Breast epithelium (tissue), 4 donors: Measurements from ENCODE around the gene LHX6. TPM values are rescaled to one million over a fixed set of nuclear protein-coding genes. Genes with fewer than 3 reads are reported as not detected.

Experiments used
- DNase-seq, 2 donors: peaks; one replicate each; pipeline ENCODE4 v3.0.0-alpha.2; 2019; ENCODE audit warnings: low spot score in 2 of 2
- H3K27ac ChIP-seq, 2 donors: fragments of 200-600 bp; sonication (generic) in 1 of 2; one replicate each; pipeline ENCODE4 v1.5.1; 2016 to 2019; ENCODE audit warnings: mild to moderate bottlenecking in 1 of 2
- H3K27me3 ChIP-seq, 2 donors: fragments of 200-600 bp; sonication (generic) in 1 of 2; one replicate each; pipeline versions ENCODE4 v1.5.1 to v1.6.0; 2017 to 2019; ENCODE audit warnings: control low read depth in 1 of 2, mild to moderate bottlenecking in 1 of 2
- H3K36me3 ChIP-seq: fragments of 200-600 bp; one replicate; pipeline ENCODE4 v1.5.1; 2019
- H3K4me1 ChIP-seq, 2 donors: fragments of 200-600 bp; sonication (generic); one replicate each; pipeline ENCODE4 v1.5.1; 2016 to 2019; ENCODE audit warnings: control low read depth in 1 of 2
- H3K4me3 ChIP-seq, 3 donors: fragments of 200-600 bp; sonication (generic); 1 replicate in 2 of 3; 2 replicates in 1 of 3; pipeline ENCODE4 v1.5.1; 2016 to 2019; ENCODE audit warnings: mild to moderate bottlenecking in 3 of 3, moderate library complexity in 2 of 3
- H3K9me3 ChIP-seq, 2 donors: fragments of 200-600 bp; sonication (generic) in 1 of 2; one replicate each; pipeline ENCODE4 v1.5.1; 2016 to 2019; ENCODE audit warnings: control low read depth in 1 of 2
- POLR2A ChIP-seq: fragments of 450-650 bp; IDR thresholded peaks from one replicate; pipeline ENCODE4 v1.6.1; 2016; ENCODE audit warnings: antibody characterized with exemption, mild to moderate bottlenecking, moderate library complexity
- POLR2AphosphoS5 ChIP-seq, 3 donors: sonication (generic); formaldehyde crosslinking; IDR thresholded peaks; one replicate each; pipeline ENCODE4 v1.6.1; 2017; ENCODE audit warnings: antibody characterized with exemption in 3 of 3
- intact Hi-C: fragments of 100-400 bp; cut with DNase I; formaldehyde crosslinking; loops from one replicate; pipeline ENCODE4 v1.15.1; 2023; ENCODE audit warnings: low total_unique reads
- total RNA-seq, 3 donors: library from RNA; depleted of rRNA; stranded (reverse); fragments of >200 nt; gene quantifications; one replicate each; pipeline ENCODE4 v1.1.0, GENCODE V29; 2016
- TF ChIP-seq, protein P1 (sequence below), 3 donors: fragments of 450-650 bp; IDR thresholded peaks; one replicate each; pipeline ENCODE4 v1.5.1; 2016 to 2017; ENCODE audit warnings: antibody characterized with exemption in 3 of 3, mild to moderate bottlenecking in 3 of 3, moderate library complexity in 3 of 3

LHX6 gene
- total RNA-seq, 3 donors from 2014 or later, result 1.8 to 9.8 (median 4.8) TPM

- Histone ChIP-seq H3K4me3 (no peak overlapping the region), H3K27me3 (no peaks in the 10 kb centered on the region), H3K4me1 (no peaks in the 10 kb centered on the region), H3K36me3 (no peaks in the 10 kb centered on the region), H3K27ac (no peak overlapping the region), H3K9me3 (no peaks in the 10 kb centered on the region)
- TF ChIP-seq POLR2A, result no peak
- no peak for DNase-seq
- intact Hi-C loops, result no loop called here
Observed at GRCh38 chr9:122179690-122180074, 49.1 kb downstream of the LHX6 start.

DNA sequence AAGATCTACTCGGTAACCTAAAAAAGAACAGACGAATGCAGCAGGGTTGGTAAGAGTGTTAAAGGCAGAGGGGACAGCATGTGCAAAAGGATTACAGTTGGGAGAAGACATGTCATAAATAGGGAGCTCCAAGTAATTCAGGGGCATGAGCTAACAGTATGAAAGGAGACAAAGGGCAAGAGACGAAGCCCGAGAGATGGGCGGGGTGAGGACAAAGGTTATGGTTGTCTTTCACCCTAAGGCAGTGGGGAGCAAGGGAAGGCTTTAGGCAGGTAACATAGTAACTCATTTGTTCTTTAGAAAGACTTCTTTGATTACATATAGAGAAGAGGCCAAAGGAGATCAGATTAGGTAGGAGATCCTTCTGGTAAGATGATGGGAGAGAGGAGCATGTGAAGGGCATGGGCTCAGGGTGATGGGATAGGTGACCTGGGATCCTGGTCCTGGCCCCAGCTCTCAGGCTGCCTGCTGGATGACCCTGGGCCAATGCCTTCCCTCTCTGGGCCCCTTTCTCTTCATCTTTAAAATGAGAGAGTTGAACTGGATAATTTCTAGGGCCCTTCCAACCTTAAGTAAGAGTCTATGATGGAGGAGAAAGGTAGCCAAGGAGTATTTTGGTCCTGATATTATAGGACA lies 49.6 kb downstream of the LHX6 start:
- TF ChIP-seq, protein P1, sequence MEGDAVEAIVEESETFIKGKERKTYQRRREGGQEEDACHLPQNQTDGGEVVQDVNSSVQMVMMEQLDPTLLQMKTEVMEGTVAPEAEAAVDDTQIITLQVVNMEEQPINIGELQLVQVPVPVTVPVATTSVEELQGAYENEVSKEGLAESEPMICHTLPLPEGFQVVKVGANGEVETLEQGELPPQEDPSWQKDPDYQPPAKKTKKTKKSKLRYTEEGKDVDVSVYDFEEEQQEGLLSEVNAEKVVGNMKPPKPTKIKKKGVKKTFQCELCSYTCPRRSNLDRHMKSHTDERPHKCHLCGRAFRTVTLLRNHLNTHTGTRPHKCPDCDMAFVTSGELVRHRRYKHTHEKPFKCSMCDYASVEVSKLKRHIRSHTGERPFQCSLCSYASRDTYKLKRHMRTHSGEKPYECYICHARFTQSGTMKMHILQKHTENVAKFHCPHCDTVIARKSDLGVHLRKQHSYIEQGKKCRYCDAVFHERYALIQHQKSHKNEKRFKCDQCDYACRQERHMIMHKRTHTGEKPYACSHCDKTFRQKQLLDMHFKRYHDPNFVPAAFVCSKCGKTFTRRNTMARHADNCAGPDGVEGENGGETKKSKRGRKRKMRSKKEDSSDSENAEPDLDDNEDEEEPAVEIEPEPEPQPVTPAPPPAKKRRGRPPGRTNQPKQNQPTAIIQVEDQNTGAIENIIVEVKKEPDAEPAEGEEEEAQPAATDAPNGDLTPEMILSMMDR (IDR thresholded peaks at IDR 0.05), result no peak
- TF ChIP-seq POLR2A, result no peak
- TF ChIP-seq POLR2AphosphoS5 (IDR thresholded peaks at IDR 0.05), result no peak
- H3K27ac ChIP-seq, result no peak overlapping the region
- no peaks in the 10 kb centered on the region for H3K9me3 ChIP-seq
- no peak for DNase-seq
- intact Hi-C loops, result no loop called here
- no peaks in the 10 kb centered on the region for H3K4me1 ChIP-seq
- H3K27me3 ChIP-seq, result no peaks in the 10 kb centered on the region
- H3K36me3 ChIP-seq, result no peaks in the 10 kb centered on the region
- no peak overlapping the region for H3K4me3 ChIP-seq

DNA sequence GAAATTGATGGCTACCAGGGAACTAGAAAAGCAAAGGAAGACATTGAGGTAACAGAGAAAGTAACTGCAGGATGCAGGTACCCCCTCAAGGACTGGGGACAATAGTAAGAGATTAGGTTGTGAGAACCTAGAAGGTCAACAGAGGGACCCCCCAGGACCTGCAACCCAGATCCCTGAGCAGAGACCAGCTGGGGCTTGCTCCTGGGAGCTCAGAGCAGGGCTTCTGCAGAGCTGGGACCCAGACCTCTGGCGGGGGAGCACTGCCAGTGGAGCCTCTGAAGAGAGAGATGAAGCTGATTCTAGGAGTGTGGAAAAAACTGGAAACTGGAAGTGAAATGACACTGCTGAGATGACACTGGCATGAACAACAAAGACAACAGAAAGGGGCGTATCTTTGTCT lies 51.8 kb downstream of the LHX6 start:
- H3K27me3 ChIP-seq, result no peaks in the 10 kb centered on the region
- no peak overlapping the region for H3K27ac ChIP-seq
- H3K4me3 ChIP-seq, result no peak overlapping the region
- no peak for DNase-seq
- H3K4me1 ChIP-seq, result no peaks in the 10 kb centered on the region
- intact Hi-C loops, result no loop called here
- no peaks in the 10 kb centered on the region for H3K36me3 ChIP-seq
- TF ChIP-seq POLR2AphosphoS5 (IDR thresholded peaks at IDR 0.05), result no peak
- TF ChIP-seq, protein P1 (IDR thresholded peaks at IDR 0.05), result no peak
- no peak for TF ChIP-seq POLR2A
- no peaks in the 10 kb centered on the region for H3K9me3 ChIP-seq

DNA sequence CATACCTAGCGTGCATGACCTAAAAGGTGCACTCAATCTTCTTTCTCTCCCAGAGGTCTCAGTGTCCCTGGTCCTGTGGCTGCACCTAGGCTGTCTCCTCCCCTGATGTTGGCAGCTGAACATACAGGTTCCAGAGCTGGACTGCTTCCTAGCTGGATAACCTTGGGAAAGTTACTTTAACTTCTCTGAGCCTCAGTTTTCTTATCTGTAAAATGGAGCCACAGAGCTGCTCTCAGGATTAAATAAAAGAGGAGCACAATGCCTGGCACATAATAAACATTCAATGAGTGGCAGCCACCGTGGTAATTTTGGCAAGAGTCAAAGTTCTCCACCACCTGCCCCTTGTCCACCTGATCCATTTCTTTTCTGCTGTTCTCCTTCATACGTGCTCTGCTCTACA lies 55.1 kb downstream of the LHX6 start:
- TF ChIP-seq POLR2A (no peak), POLR2AphosphoS5 (IDR thresholded peaks at IDR 0.05) (no peak)
- TF ChIP-seq, protein P1 (IDR thresholded peaks at IDR 0.05), result no peak
- intact Hi-C loops, result no loop called here
- H3K4me1 ChIP-seq, result no peaks in the 10 kb centered on the region
- H3K27me3 ChIP-seq, result no peaks in the 10 kb centered on the region
- DNase-seq, result no peak
- no peak overlapping the region for H3K4me3 ChIP-seq
- H3K36me3 ChIP-seq, result no peaks in the 10 kb centered on the region
- no peak overlapping the region for H3K27ac ChIP-seq
- no peaks in the 10 kb centered on the region for H3K9me3 ChIP-seq

- H3K36me3 ChIP-seq, result no peaks in the 10 kb centered on the region
- H3K4me3 ChIP-seq, result no peak overlapping the region
- H3K27me3 ChIP-seq, result no peaks in the 10 kb centered on the region
- no peaks in the 10 kb centered on the region for H3K4me1 ChIP-seq
- intact Hi-C loops, result no loop called here
- H3K9me3 ChIP-seq, result no peaks in the 10 kb centered on the region
- TF ChIP-seq POLR2AphosphoS5 (IDR thresholded peaks at IDR 0.05), result no peak
- DNase-seq, result no peak
- no peak overlapping the region for H3K27ac ChIP-seq
Observed at GRCh38 chr9:122172131-122172530, 56.6 kb downstream of the LHX6 start.

DNA sequence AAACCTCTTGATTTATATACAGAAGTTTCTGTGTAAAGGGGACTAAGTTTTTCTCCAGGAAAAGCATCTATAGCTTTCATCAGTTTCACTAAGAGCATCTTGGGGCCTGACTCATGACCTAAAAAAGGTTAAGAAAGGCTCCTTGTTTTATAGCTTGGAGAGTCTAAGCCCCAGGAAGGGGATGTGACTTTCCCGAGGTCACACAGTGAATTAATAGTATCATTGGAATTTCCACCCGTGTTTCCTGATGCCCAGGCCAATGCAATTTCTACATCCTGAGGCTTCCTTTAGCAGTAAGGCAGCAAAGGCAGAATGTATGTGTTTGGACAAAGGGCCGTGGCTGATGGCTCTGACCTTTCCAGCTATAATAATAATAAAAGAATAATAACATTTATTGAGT lies 60.4 kb downstream of the LHX6 start:
- no peaks in the 10 kb centered on the region for H3K9me3 ChIP-seq
- no peak for DNase-seq
- no peaks in the 10 kb centered on the region for H3K27me3 ChIP-seq
- TF ChIP-seq, protein P1 (IDR thresholded peaks at IDR 0.05), result no peak
- TF ChIP-seq POLR2A (no peak), POLR2AphosphoS5 (IDR thresholded peaks at IDR 0.05) (no peak)
- intact Hi-C loops, result no loop called here
- H3K4me1 ChIP-seq, result no peaks in the 10 kb centered on the region
- H3K36me3 ChIP-seq, result no peaks in the 10 kb centered on the region
- H3K27ac ChIP-seq, result no peak overlapping the region
- H3K4me3 ChIP-seq, result no peak overlapping the region
